Panc1 (cell line): Measurements from ENCODE around the gene FUS. TPM values are rescaled to one million over a fixed set of nuclear protein-coding genes. Genes with fewer than 3 reads are reported as not detected.

Source experiments
- ATAC-seq: fragments of 200-7000 bp; cut with Tn5 transposase; 2 replicates; pipeline ENCODE4 v1.9.1; 2020; ENCODE audit warnings: mild to moderate bottlenecking, moderate library complexity
- BruUV-seq: library from RNA; stranded (reverse); fragments of 400-500 nt; replicated peaks from 2 replicates; lab custom pipeline; 2021; lab: Mats Ljungman, UMichigan
- CTCF ChIA-PET: fragments of 300-600 bp; sonication (Branson Sonifier 250); formaldehyde crosslinking; loops from one replicate; lab custom pipeline; 2022; ENCODE audit warnings: antibody characterized with exemption; lab: Charles Lee
- POLR2A ChIA-PET: fragments of 300-600 bp; sonication (Branson Sonifier 250); formaldehyde crosslinking; loops from one replicate; lab custom pipeline; 2022; ENCODE audit warnings: antibody characterized with exemption; lab: Charles Lee
- DNase-seq: peaks from one replicate; pipeline ENCODE4 v3.0.0-alpha.2; 2010; ENCODE audit warnings: low read depth, low spot score
- H3K27ac ChIP-seq: 2 replicates; pipeline ENCODE4 v1.5.1; 2011; ENCODE audit warnings: mild to moderate bottlenecking, low read length, inconsistent platforms
- H3K27me3 ChIP-seq: fragments of 200-500 bp; sonication (Bioruptor generic); 2 replicates; pipeline ENCODE4 v1.6.0; 2014; ENCODE audit warnings: low read length, inconsistent platforms; ENCODE audit not compliant: control insufficient read depth, insufficient read depth
- H3K36me3 ChIP-seq: fragments of 200-500 bp; sonication (Bioruptor generic); 2 replicates; pipeline ENCODE4 v1.5.1; 2014; ENCODE audit warnings: inconsistent platforms, mild to moderate bottlenecking, low read length, moderate library complexity; ENCODE audit not compliant: control insufficient read depth, insufficient read depth
- H3K4me1 ChIP-seq: 2 replicates; pipeline ENCODE4 v1.5.1; 2011; ENCODE audit warnings: inconsistent platforms, mild to moderate bottlenecking, low read length, moderate library complexity; ENCODE audit not compliant: control insufficient read depth, insufficient read depth
- H3K4me3 ChIP-seq, 2 experiments: 2 replicates each; pipeline ENCODE4 v1.5.1; 2011 to 2012; ENCODE audit warnings: low read depth in 2 of 2, low read length in 2 of 2, mild to moderate bottlenecking in 2 of 2, inconsistent platforms in 1 of 2, moderate library complexity in 1 of 2
- H3K9me3 ChIP-seq: fragments of 200-500 bp; sonication (Bioruptor generic); 2 replicates; pipeline ENCODE4 v1.5.1; 2014; ENCODE audit warnings: low read depth, mild to moderate bottlenecking, inconsistent platforms, low read length, moderate library complexity; ENCODE audit not compliant: control insufficient read depth, insufficient read depth
- CTCF ChIP-seq: fragments of 450-650 bp; IDR thresholded peaks from 2 replicates; pipeline ENCODE4 v1.5.1; 2017; ENCODE audit warnings: mild to moderate bottlenecking
- POLR2AphosphoS5 ChIP-seq: IDR thresholded peaks from 2 replicates; pipeline ENCODE4 v1.6.1; 2012; ENCODE audit warnings: mild to moderate bottlenecking, low read depth, low read length, moderate library complexity
- REST ChIP-seq, 2 experiments: IDR thresholded peaks; 2 replicates each; pipeline ENCODE4 v1.6.1; 2011 to 2012; ENCODE audit warnings: low read depth in 2 of 2, control low read depth in 1 of 2, low read length in 1 of 2, mild to moderate bottlenecking in 1 of 2, moderate library complexity in 1 of 2; ENCODE audit not compliant: insufficient read depth in 1 of 2
- SIN3A ChIP-seq: IDR thresholded peaks from 2 replicates; pipeline ENCODE4 v1.6.1; 2012; ENCODE audit warnings: low read depth, mild to moderate bottlenecking, low read length, moderate library complexity, borderline replicate concordance; ENCODE audit not compliant: insufficient read depth
- TCF7L2 ChIP-seq: IDR thresholded peaks from 2 replicates; pipeline ENCODE4 v1.6.1; 2011; ENCODE audit warnings: mild to moderate bottlenecking, low read depth, low read length, inconsistent platforms
- in situ Hi-C: cut with HindIII; loops from 2 replicates; pipeline ENCODE4 v1.10.0; 2016; ENCODE audit warnings: low sequenced_read_pairs, low pct_unique_long_range_greater_than_20kb
- intact Hi-C: fragments of 100-400 bp; cut with micrococcal nuclease; formaldehyde crosslinking; loops from one replicate; pipeline ENCODE4 v1.10.0; 2022; ENCODE audit not compliant: unreplicated experiment
- total RNA-seq: library from RNA; stranded (reverse); gene quantifications from one replicate; pipeline ENCODE4 v1.2.1, GENCODE V29; 2021; ENCODE audit not compliant: unreplicated experiment

FUS gene
- total RNA-seq, 1 experiment from 2014 or later, result 441 TPM

- Histone ChIP-seq H3K27me3 (no peaks in the 10 kb centered on the region), H3K27ac (no peak within 1 kb of the TSS), H3K36me3 (no peaks in the 10 kb centered on the region; the same call in 1 of the 2 replicates), H3K9me3 (no peaks in the 10 kb centered on the region), H3K4me1 (peaks cover 7% of the 10 kb centered on the region; the same call in 1 of the 2 replicates), H3K4me3 (peak within 1 kb of the TSS; percentile 45 to 53; a peak in 3 of 4 replicates)
- BruUV-seq, result no TSS peak
- TF ChIP-seq SIN3A, result no peak
- TF ChIP-seq CTCF, result no peak
- intact Hi-C loops (loop anchor here (10.0 kb wide), 1 partner anchor 68 kb away; no protein-coding TSS in a partner anchor), in situ Hi-C loops (no loop called here)
- POLR2A ChIA-PET, result interaction anchor here (0.5 to 0.7 kb wide), 5 partner anchors 123 to 267 kb away, joined by 3 to 4 read pairs (median 4); no protein-coding TSS in a partner anchor
- no peak for DNase-seq
- CTCF ChIA-PET, result interaction anchor here (0.6 kb wide), 1 partner anchor 15 kb away, joined by 3 read pairs; no protein-coding TSS in a partner anchor
- peak; percentile 23; the same call in 1 of the 2 replicates for ATAC-seq
These were observed 36.6 kb downstream of the FUS start, which contains the start of gene PYDC1 for GRCh38 chr16:31216422-31217135. PYDC1 (minus strand) TSS chr16:31217135; CDS start chr16:31217028, 107 bp downstream.

- CTCF ChIA-PET, result no interaction called here
- DNase-seq (no peak), ATAC-seq (no peak)
- no peak overlapping the region for H3K4me3 ChIP-seq
- in situ Hi-C loops, result no loop called here
- H3K36me3 ChIP-seq, result no peaks in the 10 kb centered on the region; the same call in 1 of the 2 replicates
- intact Hi-C loops, result loop anchor here (10.0 kb wide), 1 partner anchor 68 kb away; no protein-coding TSS in a partner anchor
- H3K9me3 ChIP-seq, result no peaks in the 10 kb centered on the region
- POLR2A ChIA-PET, result interaction anchor here (0.5 kb wide), 1 partner anchor 221 kb away, joined by 4 read pairs; no protein-coding TSS in a partner anchor
- H3K4me1 ChIP-seq, result peaks cover 7% of the 10 kb centered on the region; the same call in 1 of the 2 replicates
- no peak overlapping the region for H3K27ac ChIP-seq
- no peaks in the 10 kb centered on the region for H3K27me3 ChIP-seq
- no peak for TF ChIP-seq REST (IDR thresholded peaks at IDR 0.05; ENCODE audit: insufficient read depth in 1 of 2, low read depth in 2 of 2, low read length in 1 of 2)
- TF ChIP-seq POLR2AphosphoS5, result no peak
- no peak for TF ChIP-seq SIN3A
- TF ChIP-seq TCF7L2, result no peak
- no peak for TF ChIP-seq CTCF
- no TSS peak for BruUV-seq
These were observed 37.2 kb downstream of the FUS start for GRCh38 chr16:31217136-31217530.
